ENCODE measurements around the gene MED1. TPM values are rescaled to one million over a fixed set of nuclear protein-coding genes. Genes with fewer than 3 reads are reported as not detected.

MED1 gene
- total and polyA plus RNA-seq, 9 of the 15 experiments (the other 6 are each of a cell fraction or from before 2014, with no cell fraction given), result 14.0 to 59.8 (median 46.7) TPM

- no peak for TF ChIP-seq ZNF583 (CRISPR knock-in tag; IDR thresholded peaks at IDR 0.05)
- TF ChIP-seq BCLAF1 (IDR thresholded peaks at IDR 0.05; ENCODE audit: borderline replicate concordance in 1 of 2, control insufficient read depth in 1 of 2, low read depth in 2 of 2, low read length in 1 of 2), result no peak
- no peak for TF ChIP-seq SAFB (IDR thresholded peaks at IDR 0.05; ENCODE audit: borderline replicate concordance, low read depth, low read length)
- no peak for TF ChIP-seq E4F1 (CRISPR knock-in tag; IDR thresholded peaks at IDR 0.05; ENCODE audit: borderline replicate concordance)
- no peak for TF ChIP-seq RBM15 (IDR thresholded peaks at IDR 0.05; ENCODE audit: insufficient read depth, low read length)
- TF ChIP-seq HES1 (IDR thresholded peaks at IDR 0.05; ENCODE audit: low read depth), result no peak
- TF ChIP-seq ZFP1 (CRISPR knock-in tag; IDR thresholded peaks at IDR 0.05), result no peak
- peak; percentile 25 for TF ChIP-seq RBBP5 (IDR thresholded peaks at IDR 0.05; ENCODE audit: borderline replicate concordance, insufficient read depth, low read length, poor library complexity, severe bottlenecking)
- peak; percentile 54 for TF ChIP-seq CREM (IDR thresholded peaks at IDR 0.05; ENCODE audit: low read depth)
- TF ChIP-seq CREB5 (CRISPR knock-in tag; IDR thresholded peaks at IDR 0.05), result no peak
- peak in 1 of 2 experiments; percentile 20; a peak in 1 of 4 replicates for TF ChIP-seq SRF (CRISPR knock-in tag; IDR thresholded peaks at IDR 0.05)
- no peak for TF ChIP-seq ZC3H11A (IDR thresholded peaks at IDR 0.05; ENCODE audit: low read depth, low read length)
- peak in 1 of 2 experiments; percentile 95; a peak in 2 of 4 replicates for TF ChIP-seq HDAC1 (IDR thresholded peaks at IDR 0.05)
- TF ChIP-seq ZNF175 (CRISPR knock-in tag; IDR thresholded peaks at IDR 0.05; ENCODE audit: low read depth), result peak; percentile 68; the same call in 1 of the 2 replicates
- no peak for TF ChIP-seq ZEB2 (IDR thresholded peaks at IDR 0.05)
- peak; percentile 56; the same call in 1 of the 2 replicates for TF ChIP-seq GABPB1 (CRISPR knock-in tag; IDR thresholded peaks at IDR 0.05)
- TF ChIP-seq MXD1 (CRISPR knock-in tag; IDR thresholded peaks at IDR 0.05; ENCODE audit: borderline replicate concordance, poor library complexity, severe bottlenecking), result no peak
Observed at GRCh38 chr17:39461113-39461925, 10.3 kb upstream of the MED1 start, which contains the start of gene CDK12 (continued).

Measured in K562 (cell line).